ENCODE data around the gene VPS37D. TPM values are rescaled to one million over a fixed set of nuclear protein-coding genes. Genes with fewer than 3 reads are reported as not detected.

The VPS37D gene
- total RNA-seq, 1 experiment from 2014 or later: 4.4 TPM

GRCh38 chr7:73671322-73671661 lies 3.7 kb downstream of the VPS37D start:
- Histone ChIP-seq H3K27ac (ENCODE audit: low read length) (no peak overlapping the region), H3K4me1 (ENCODE audit: control insufficient read depth, insufficient read depth, low read length) (peaks cover 4% of the 10 kb centered on the region; the same call in 1 of the 2 replicates), H3K27me3 (ENCODE audit: control insufficient read depth, insufficient read depth, low read length) (no peaks in the 10 kb centered on the region), H3K4me3 (ENCODE audit: low read depth in 2 of 2, low read length in 2 of 2) (no peak overlapping the region), H3K36me3 (ENCODE audit: control insufficient read depth, insufficient read depth, low read length) (no peaks in the 10 kb centered on the region), H3K9me3 (ENCODE audit: control insufficient read depth, insufficient read depth, low read depth, low read length) (no peaks in the 10 kb centered on the region)
- intact Hi-C loops (cut with micrococcal nuclease; ENCODE audit: unreplicated experiment) (no loop called here), in situ Hi-C loops (cut with HindIII; ENCODE audit: low pct_unique_long_range_greater_than_20kb, low sequenced_read_pairs) (no loop called here)
- ATAC-seq: no peak
- BruUV-seq (replicated peaks): no TSS peak
- CTCF ChIA-PET: no interaction called here
- DNase-seq (ENCODE audit: low read depth, low spot score): no peak
- POLR2A ChIA-PET: no interaction called here
- no peak for TF ChIP-seq REST (IDR thresholded peaks at IDR 0.05; ENCODE audit: insufficient read depth in 1 of 2, low read depth in 2 of 2, low read length in 1 of 2)
- no peak for TF ChIP-seq TCF7L2 (IDR thresholded peaks at IDR 0.05; ENCODE audit: low read depth, low read length)
- TF ChIP-seq CTCF (IDR thresholded peaks at IDR 0.05): no peak
- TF ChIP-seq POLR2AphosphoS5 (IDR thresholded peaks at IDR 0.05; ENCODE audit: low read depth, low read length): no peak
- no peak for TF ChIP-seq SIN3A (IDR thresholded peaks at IDR 0.05; ENCODE audit: borderline replicate concordance, insufficient read depth, low read depth, low read length)

- BruUV-seq (replicated peaks): no TSS peak
- H3K9me3 ChIP-seq (ENCODE audit: control insufficient read depth, insufficient read depth, low read depth, low read length): no peaks in the 10 kb centered on the region
- DNase-seq (ENCODE audit: low read depth, low spot score): no peak
- no peak overlapping the region for H3K4me3 ChIP-seq (ENCODE audit: low read depth in 2 of 2, low read length in 2 of 2)
- ATAC-seq: no peak
- in situ Hi-C loops (cut with HindIII; ENCODE audit: low pct_unique_long_range_greater_than_20kb, low sequenced_read_pairs): no loop called here
- H3K36me3 ChIP-seq (ENCODE audit: control insufficient read depth, insufficient read depth, low read length): no peaks in the 10 kb centered on the region
- H3K27me3 ChIP-seq (ENCODE audit: control insufficient read depth, insufficient read depth, low read length): no peaks in the 10 kb centered on the region
- intact Hi-C loops (cut with micrococcal nuclease; ENCODE audit: unreplicated experiment): no loop called here
- TF ChIP-seq TCF7L2 (IDR thresholded peaks at IDR 0.05; ENCODE audit: low read depth, low read length) (no peak), REST (IDR thresholded peaks at IDR 0.05; ENCODE audit: insufficient read depth in 1 of 2, low read depth in 2 of 2, low read length in 1 of 2) (no peak), SIN3A (IDR thresholded peaks at IDR 0.05; ENCODE audit: borderline replicate concordance, insufficient read depth, low read depth, low read length) (no peak), POLR2AphosphoS5 (IDR thresholded peaks at IDR 0.05; ENCODE audit: low read depth, low read length) (no peak), CTCF (IDR thresholded peaks at IDR 0.05) (no peak)
- CTCF ChIA-PET: no interaction called here
- no peak overlapping the region for H3K27ac ChIP-seq (ENCODE audit: low read length)
- H3K4me1 ChIP-seq (ENCODE audit: control insufficient read depth, insufficient read depth, low read length): peaks cover 4% of the 10 kb centered on the region; the same call in 1 of the 2 replicates
- POLR2A ChIA-PET: interaction anchor here (0.7 kb wide), 1 partner anchor 115 kb away, joined by 4 read pairs; no protein-coding TSS in a partner anchor
Measured at GRCh38 chr7:73671857-73672445, 4.3 kb downstream of the VPS37D start.
